Uterus (tissue), 4 donors: ENCODE data around the gene SLC12A9. TPM values are rescaled to one million over a fixed set of nuclear protein-coding genes. Genes with fewer than 3 reads are reported as not detected.

Source experiments
- DNase-seq, 2 donors: peaks; one replicate each; pipeline ENCODE4 v3.0.0-alpha.2; 2019 to 2020
- H3K27ac ChIP-seq, 2 donors: fragments of 200-600 bp; sonication (generic); 1 replicate in 1 of 2; 2 replicates in 1 of 2; pipeline ENCODE4 v1.5.1; 2016 to 2018
- H3K27me3 ChIP-seq, 2 donors: fragments of 200-600 bp; sonication (generic); one replicate each; pipeline ENCODE4 v1.5.1; 2018 to 2019; ENCODE audit warnings: control low read depth in 1 of 2
- H3K36me3 ChIP-seq, 2 donors: fragments of 200-600 bp; sonication (generic); one replicate each; pipeline ENCODE4 v1.5.1; 2019; ENCODE audit warnings: control low read depth in 1 of 2
- H3K4me1 ChIP-seq, 2 donors: fragments of 200-600 bp; sonication (generic); one replicate each; pipeline ENCODE4 v1.5.1; 2018 to 2019; ENCODE audit warnings: control low read depth in 1 of 2
- H3K4me3 ChIP-seq, 2 donors: fragments of 200-600 bp; sonication (generic); 1 replicate in 1 of 2; 2 replicates in 1 of 2; pipeline ENCODE4 v1.5.1; 2018 to 2019; ENCODE audit warnings: mild to moderate bottlenecking in 1 of 2
- H3K9me3 ChIP-seq, 2 donors: fragments of 200-600 bp; sonication (generic); one replicate each; pipeline ENCODE4 v1.5.1; 2019; ENCODE audit warnings: control low read depth in 1 of 2
- CTCF ChIP-seq, 4 experiments: fragments of 200-600 bp in 2 of 4; fragments of 450-650 bp in 2 of 4; sonication (generic) in 2 of 4; IDR thresholded peaks; one replicate each; pipeline ENCODE4 v1.5.1; 2016 to 2019; ENCODE audit warnings: antibody characterized with exemption in 4 of 4, mild to moderate bottlenecking in 2 of 4, moderate library complexity in 1 of 4
- POLR2A ChIP-seq, 2 donors: fragments of 450-650 bp; IDR thresholded peaks; one replicate each; pipeline ENCODE4 v1.6.1; 2016; ENCODE audit warnings: antibody characterized with exemption in 2 of 2, mild to moderate bottlenecking in 1 of 2, moderate library complexity in 1 of 2
- intact Hi-C: fragments of 100-400 bp; cut with DNase I; formaldehyde crosslinking; loops from one replicate; pipeline ENCODE4 v1.15.1; 2023; ENCODE audit warnings: low total_unique reads
- total RNA-seq, 4 donors: library from RNA; depleted of rRNA in 3 of 4; stranded (reverse); fragments of >200 nt in 3 of 4; gene quantifications; one replicate each; pipeline versions ENCODE4 v1.1.0 to v1.2.4, GENCODE V29; 2014 to 2023
- donor health status: DM: yes; HTN: yes; CAD: no.

The SLC12A9 gene
- total RNA-seq, 4 donors from 2014 or later = 9.0 to 36.9 (median 25.9) TPM

DNA sequence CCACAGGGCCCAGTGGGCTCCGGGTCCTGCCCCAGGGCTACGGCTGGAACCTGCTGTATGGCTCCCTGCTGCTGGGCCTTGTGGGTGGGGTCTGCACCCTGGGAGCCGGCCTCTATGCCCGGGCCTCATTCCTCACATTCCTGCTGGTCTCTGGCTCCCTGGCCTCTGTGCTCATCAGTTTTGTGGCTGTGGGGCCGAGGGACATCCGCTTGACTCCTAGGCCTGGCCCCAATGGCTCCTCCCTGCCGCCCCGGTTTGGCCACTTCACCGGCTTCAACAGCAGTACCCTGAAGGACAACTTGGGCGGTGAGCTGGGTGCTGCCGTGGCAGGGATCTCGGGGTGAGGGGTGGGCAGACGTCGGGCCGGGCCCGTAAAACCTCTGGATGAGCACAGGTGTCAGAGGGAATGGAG, 4.4 kb downstream of the SLC12A9 start:
- H3K9me3 ChIP-seq = no peaks in the 10 kb centered on the region
- no peak overlapping the region for H3K4me3 ChIP-seq
- H3K27me3 ChIP-seq = no peaks in the 10 kb centered on the region
- no peaks in the 10 kb centered on the region for H3K36me3 ChIP-seq
- intact Hi-C loops = no loop called here
- H3K4me1 ChIP-seq = no peaks in the 10 kb centered on the region
- H3K27ac ChIP-seq = no peak overlapping the region
- DNase-seq = no peak
- TF ChIP-seq POLR2A (IDR thresholded peaks at IDR 0.05) (no peak), CTCF (IDR thresholded peaks at IDR 0.05) (no peak)

DNA sequence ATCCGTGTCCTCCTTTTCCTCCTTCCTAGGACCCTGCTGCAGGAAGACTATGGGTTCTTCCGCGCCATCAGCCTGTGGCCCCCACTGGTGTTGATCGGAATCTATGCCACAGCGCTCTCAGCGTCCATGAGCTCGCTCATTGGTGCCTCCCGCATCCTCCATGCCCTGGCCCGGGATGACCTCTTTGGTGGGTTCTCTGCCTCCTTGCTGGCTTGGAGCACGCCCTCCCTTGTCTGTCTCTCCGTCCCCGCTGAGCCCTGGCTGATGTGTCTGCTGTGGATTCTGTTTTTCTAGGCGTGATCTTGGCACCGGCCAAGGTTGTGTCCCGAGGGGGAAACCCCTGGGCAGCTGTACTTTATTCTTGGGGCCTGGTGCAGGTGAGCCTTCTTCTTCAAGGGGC, 7.3 kb downstream of the SLC12A9 start:
- no peak overlapping the region for H3K27ac ChIP-seq
- no peaks in the 10 kb centered on the region for H3K4me1 ChIP-seq
- no peak for DNase-seq
- TF ChIP-seq CTCF (IDR thresholded peaks at IDR 0.05) (no peak), POLR2A (IDR thresholded peaks at IDR 0.05) (no peak)
- intact Hi-C loops = no loop called here
- H3K36me3 ChIP-seq = no peaks in the 10 kb centered on the region
- no peaks in the 10 kb centered on the region for H3K27me3 ChIP-seq
- H3K4me3 ChIP-seq = no peak overlapping the region
- H3K9me3 ChIP-seq = no peaks in the 10 kb centered on the region

- TF ChIP-seq POLR2A (IDR thresholded peaks at IDR 0.05) = no peak
- no peak for TF ChIP-seq CTCF (IDR thresholded peaks at IDR 0.05)
- intact Hi-C loops = no loop called here
- DNase-seq = no peak
- Histone ChIP-seq H3K36me3 (no peaks in the 10 kb centered on the region), H3K27ac (peak overlapping the region in 1 of 2 donors; percentile 6), H3K4me3 (no peak overlapping the region), H3K4me1 (peaks cover 0 to 6% of the 10 kb centered on the region in 2 donors), H3K27me3 (no peaks in the 10 kb centered on the region), H3K9me3 (no peaks in the 10 kb centered on the region)
Observed at GRCh38 chr7:100860702-100861615, 8.4 kb downstream of the SLC12A9 start.

DNA sequence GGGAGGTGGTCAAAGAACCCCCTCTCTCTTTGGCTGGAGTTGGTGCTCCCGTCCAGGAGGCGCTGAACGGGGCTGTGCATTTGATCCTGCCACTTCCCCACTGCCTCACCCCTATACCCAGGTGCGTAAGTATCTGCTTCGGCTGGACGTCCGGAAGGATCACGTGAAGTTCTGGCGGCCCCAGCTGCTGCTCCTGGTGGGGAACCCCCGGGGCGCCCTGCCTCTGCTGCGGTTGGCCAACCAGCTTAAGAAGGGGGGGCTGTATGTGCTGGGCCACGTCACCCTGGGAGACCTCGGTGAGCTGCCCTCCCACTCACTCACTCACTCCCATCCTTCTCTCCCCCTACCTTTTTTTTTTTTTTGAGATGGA, 9.1 kb downstream of the SLC12A9 start:
- Histone ChIP-seq H3K36me3 (no peaks in the 10 kb centered on the region), H3K27ac (no peak overlapping the region), H3K4me1 (peaks cover 0 to 12% of the 10 kb centered on the region in 2 donors), H3K27me3 (no peaks in the 10 kb centered on the region), H3K9me3 (no peaks in the 10 kb centered on the region), H3K4me3 (no peak overlapping the region)
- no peak for DNase-seq
- intact Hi-C loops = no loop called here
- TF ChIP-seq CTCF (IDR thresholded peaks at IDR 0.05) (no peak), POLR2A (IDR thresholded peaks at IDR 0.05) (no peak)

DNA sequence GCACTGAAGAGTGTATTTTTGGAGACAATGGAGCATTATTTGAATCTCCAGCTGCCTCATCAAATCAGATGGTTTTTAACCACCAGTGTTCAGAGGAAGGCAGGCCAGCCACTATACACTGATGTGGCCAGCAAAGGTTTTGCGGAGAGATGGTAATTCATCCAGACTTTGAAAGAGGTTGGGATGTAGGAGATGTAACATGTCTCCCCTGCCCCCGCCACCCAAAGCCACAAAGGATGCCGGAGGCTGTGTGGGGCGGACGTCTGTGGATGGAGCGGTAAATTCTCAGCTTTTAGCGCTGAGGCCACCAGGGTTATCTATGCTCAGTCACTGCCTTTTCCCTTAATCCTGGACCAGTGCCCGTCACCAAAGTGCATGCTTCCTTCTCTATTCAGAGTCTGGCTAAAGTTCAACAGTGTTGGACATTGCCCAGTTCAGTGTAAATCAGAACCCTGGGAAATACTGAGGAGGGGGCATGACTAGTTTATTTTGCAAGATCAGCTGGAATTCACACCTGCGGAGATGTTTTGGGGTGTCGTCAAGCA, 11.0 kb downstream of the SLC12A9 start:
- intact Hi-C loops = no loop called here
- Histone ChIP-seq H3K27ac (no peak overlapping the region), H3K9me3 (no peaks in the 10 kb centered on the region), H3K36me3 (no peaks in the 10 kb centered on the region), H3K4me1 (peaks cover 0 to 20% of the 10 kb centered on the region in 2 donors), H3K27me3 (no peaks in the 10 kb centered on the region), H3K4me3 (no peak overlapping the region)
- DNase-seq = no peak
- no peak for TF ChIP-seq CTCF (IDR thresholded peaks at IDR 0.05)
- no peak for TF ChIP-seq POLR2A (IDR thresholded peaks at IDR 0.05)
